ENCODE results near the gene TMEM184B.

TMEM184B gene

DNA sequence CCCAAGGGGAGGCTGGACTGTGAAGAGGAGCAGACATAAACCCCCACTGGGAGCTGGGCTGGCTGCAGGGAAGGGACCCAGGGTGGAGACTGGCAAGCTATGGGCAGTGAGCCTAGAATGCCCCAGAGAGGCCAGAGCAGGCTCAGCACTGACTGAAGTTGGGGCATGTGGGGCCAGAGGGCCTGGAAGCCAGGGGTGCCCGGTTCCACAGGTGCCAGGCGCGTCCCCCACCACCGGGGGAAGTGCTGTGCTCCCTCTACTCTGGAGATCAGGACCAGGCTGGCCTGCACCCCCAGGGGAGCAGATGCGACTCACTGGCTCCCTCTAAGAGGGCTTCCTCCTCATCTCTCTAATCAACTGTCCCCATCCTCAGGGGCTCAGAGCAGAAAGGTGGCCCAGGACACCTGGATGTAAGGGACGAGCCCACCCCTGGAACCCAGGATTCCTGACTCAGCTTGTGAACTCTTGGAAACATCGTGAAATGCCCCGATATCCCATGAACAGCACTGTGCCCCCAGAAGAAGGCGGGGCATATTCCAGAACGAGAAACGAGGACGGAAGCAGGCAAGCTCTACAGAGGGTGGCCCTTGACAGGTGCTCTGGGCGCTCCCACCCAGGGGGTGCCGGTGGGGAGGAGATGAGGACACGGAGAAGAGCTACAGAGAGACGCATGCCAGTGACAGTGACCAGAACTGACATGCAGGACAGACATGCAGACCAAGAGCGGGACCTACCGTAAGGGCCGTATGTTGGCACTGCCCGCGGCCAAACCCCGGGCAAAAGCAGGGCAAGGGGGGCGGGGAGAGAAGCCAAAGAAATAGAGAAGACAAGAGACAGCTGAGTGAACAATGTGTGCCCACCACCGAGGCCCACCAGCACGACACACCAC, 50.7 kb downstream of the TMEM184B start:
- no peak for DNase-seq

DNA sequence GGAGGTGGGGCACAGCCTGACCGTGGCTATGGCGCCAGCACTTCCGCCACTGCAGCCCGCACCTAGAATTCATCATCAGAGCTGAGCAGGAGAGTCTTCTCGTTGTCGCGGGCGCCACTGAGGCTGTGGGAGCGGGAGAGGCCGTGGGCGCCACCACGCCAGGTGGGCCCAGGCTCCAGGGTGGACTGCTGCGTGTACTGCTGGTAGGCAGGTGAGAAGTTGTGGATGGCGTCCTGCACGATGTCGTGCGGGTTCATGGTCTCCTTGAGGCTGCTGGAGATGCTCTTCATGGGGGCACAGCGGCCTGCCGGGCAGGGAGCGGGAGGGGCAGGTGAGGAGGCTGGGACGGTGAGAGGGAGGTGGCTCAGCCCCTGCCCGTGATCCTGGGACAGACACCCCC, 51.4 kb downstream of the TMEM184B start:
- no peak for DNase-seq

DNA sequence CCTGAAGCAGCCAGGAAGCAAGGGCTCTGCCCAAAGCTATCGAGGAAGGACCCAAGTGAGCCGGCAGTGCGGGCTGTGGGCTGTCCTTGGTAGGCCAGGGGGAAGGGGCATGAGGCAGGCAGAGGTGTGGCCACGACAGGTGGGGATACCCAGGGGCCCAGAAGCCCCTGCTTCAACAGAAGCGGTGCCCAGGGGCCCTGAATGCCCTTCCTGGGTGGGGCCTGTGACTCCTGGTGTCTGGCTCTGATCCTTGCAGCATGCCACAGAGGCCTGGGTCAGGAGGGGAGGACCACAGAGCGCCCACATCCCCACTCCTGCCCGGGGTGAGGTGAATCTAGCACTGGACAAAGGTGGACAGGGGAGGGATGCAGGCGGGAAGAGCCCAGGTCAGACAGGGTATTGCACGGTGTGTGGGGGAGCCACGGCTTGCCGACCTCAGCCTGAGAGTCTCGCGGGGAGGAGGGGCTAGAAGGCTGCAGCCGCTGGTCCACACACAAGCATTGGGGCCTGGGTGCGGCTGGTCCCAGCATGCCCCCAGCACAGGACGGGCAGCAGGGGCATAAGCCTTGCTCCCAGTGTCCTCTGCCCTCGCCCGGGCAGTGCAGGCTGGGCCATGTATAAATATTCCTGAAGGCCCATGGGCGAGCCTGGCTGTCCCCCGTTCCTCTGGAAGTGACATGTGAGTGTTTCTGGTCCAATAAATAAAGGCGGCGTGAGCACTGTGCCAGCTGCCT, 52.0 kb downstream of the TMEM184B start:
- DNase-seq: no peak

DNA sequence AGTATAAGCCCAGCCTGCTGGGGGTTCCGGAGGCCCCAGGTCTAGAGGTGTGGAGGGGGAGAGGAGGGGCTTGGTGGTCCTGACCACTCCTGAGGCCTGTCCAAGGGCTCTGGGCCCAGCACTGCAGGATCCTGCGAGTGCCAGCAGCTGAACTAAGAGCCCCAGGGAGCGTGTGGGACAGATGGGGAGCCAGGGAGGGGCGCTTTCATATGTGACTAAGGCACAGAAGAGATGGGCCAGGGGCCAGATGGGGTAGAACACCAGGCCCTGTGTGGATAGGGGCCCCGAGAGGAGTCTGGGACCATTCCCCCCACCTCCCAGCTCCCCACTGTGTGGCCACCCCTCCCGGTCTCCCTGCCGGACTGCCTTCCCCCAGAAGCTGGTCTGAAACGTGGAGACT, 52.6 kb downstream of the TMEM184B start:
- no peak for DNase-seq

DNA sequence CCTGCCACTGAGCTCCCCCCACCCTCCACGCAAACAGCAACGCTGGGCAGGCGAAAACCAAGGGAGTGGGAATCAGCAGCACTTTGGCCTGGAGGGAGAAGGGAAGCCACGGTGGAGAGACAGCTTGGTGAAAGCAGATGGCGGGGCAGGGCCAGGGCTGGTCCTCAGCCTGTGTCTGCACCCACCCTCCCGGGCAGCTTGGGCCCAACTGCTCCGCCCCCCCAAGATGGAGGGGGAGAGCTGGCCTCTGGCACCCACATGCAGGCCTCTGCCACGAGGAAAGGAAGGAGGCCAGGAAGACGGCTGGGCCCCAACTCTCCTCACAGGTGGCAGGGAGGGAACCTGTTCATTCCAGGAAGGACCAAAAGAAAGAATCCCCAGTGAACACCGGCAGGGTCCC, 53.2 kb downstream of the TMEM184B start:
- no peak for DNase-seq

DNA sequence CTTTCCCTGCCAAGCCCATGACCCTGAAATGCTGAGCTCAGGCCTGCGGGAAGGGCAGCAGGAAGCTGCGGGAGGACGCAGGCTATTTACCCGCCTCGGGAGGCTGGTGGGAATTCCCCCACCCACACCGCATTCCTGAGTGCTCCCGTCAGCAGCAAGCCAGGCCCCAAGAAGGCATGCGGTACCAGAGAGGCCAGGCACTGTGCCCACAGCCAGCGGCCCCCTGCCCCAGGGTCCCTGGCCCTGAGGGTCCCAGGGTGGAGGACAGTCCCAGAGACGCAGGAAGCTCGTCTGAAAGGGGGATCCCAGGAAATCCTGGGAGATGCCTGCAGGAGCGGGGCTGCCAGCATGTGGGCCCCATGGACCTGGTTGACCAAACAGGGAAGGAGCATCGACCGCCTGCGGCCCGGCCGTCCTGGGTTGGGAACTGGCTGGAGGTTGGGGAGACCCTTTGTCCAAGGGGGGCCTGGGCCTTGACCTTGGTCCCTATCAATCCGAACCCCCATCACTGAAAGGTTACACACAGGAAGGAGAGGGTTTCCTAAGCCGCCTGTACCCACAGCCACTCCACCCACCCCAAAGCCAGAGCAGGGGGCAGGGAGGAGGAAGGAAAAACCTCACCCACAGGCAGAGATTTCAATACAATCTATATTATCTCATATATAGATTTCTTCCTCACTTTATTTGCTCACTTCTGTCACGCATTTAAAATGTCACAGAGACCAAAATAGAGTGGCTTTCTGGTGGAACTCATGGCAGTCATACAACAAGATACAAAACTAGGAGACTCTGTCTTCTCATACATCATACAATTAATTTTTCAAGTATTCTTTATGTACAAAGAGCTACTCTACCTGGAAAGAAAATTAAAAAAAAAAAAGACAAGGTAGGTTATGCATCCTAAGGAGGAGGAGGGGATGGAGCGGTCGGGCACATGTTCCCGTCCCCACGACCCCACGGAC, 53.9 kb downstream of the TMEM184B start:
- DNase-seq: no peak

DNA sequence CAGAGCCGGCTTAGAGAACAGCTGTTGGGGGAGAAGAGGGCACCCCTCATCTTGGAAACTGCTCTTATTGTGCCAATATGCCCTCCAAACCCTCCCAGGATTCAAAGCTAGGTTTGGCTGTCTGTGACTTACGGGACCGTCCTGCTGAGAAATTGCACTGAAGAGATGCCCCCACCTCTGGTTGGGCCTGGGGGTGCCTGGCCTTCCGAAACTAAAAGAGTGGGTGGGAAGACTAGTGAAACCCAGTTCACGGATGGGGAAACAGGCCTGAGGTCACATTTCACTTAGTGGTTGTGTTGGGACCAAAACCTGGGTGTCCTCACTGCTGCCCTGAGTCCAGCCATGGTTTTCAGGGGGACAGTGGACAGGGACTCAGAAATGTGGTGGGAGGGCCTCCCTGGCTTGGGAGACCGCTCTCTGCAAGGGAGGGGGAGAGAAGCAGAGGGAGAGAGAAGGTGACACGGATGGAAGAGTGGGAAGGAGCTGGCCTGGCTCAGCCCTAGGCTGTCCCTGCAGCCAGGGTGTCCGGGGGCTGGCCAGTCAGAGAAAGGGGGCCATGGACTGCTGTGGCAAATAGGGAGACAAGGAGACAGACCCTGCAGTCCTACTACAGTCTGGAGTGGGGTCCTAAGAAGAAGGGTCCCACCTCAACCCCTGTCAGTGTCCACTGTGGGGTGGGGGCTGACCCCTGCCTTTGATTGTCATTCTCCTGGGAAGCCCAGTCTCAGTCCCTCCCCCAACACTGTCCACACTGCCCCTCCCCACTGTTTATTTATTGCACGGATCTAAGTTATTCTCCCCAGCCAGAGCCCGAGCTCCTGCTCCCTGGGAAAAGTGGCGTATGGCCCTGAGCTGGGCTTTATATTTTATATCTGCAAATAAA, 57.4 kb downstream of the TMEM184B start:
- DNase-seq: no peak

DNA sequence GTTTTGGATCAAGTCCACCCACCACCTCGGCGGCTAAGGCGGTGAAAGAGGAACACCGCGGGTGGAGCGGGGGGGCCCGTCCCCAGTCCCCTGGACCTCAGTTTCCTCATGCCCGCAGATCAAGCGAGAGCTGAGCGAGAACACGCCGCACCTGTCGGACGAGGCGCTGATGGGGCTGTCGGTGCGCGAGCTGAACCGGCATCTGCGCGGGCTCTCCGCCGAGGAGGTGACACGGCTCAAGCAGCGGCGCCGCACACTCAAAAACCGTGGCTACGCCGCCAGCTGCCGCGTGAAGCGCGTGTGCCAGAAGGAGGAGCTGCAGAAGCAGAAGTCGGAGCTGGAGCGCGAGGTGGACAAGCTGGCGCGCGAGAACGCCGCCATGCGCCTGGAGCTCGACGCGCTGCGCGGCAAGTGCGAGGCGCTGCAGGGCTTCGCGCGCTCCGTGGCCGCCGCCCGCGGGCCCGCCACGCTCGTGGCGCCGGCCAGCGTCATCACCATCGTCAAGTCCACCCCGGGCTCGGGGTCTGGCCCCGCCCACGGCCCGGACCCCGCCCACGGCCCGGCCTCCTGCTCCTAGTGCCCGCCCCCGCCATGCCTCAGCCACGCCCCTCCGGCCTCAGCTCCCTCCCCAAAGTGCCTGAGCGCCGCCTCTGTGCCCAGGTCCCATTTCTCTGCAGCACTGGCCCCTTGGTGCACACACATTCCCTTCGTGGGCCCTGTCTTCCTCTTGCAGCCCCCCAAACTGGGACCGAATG, 58.3 kb downstream of the TMEM184B start:
- DNase-seq: no peak

DNA sequence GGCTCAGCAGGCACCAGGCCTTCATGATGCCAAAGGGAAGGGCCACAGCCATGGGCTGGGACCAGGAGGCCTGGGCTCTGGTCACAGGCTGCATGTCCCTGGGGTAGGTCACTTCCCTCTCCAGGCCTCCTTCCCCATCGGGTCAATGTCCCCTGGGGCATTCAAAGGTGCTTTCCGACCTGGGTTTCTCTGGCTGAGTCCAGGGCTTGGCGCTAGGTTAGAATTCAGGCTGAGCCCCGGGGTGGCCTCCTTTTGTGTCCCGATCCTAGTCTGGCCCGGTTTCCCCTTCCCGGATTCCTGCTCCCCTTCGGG, 58.9 kb downstream of the TMEM184B start:
- no peak for DNase-seq

DNA sequence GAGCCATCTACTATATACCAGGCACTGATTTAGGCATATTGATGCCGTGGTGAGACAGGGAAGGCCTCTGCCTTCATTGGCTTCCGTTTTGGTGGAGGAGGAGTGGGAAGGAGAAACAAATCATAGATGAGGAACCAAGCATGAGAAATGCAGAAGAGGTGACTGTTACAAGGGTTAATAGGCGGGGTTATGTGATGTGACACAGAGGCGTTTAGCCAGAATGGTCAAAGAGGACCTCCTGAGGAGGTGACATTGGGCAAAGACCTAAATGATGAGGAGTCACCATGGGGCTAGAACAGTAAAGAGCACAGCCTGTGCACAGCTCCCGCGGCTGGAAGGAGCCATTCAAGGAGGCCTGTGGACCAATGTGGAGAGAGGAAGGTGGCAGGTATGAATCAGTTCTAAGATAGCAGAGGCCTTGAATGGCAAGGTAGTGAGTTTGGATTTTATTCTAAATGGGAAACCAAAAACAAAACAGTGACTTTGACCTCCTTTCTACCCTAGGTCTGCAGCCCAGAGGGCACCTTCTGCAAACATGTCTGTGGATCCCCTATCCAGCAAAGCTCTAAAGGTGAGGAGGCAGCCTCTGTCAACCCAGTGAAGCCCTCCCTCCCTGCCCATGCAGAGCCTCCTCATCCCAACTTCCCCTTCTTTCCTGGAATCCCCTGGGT, 59.4 kb downstream of the TMEM184B start:
- no peak for DNase-seq

DNA sequence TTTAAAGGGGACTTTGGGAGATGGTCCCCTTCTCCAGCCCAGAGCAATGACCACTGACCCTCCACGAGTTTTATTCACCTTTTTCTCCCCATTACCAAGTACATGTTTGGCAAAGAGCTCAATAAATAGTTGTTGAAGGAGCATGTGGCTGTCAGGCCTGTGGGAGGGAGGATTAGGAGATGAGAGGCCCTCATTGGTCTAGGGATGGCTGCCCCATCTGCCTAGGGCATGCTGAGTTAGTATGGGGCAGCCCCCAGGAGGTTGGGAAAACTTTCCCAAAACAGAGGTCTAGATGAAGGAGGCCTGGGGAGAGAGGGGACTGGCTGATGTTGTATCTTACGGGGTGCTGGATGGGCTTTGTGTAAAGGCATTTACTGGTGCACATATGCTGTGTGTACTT, 60.4 kb downstream of the TMEM184B start:
- DNase-seq: no peak

DNA sequence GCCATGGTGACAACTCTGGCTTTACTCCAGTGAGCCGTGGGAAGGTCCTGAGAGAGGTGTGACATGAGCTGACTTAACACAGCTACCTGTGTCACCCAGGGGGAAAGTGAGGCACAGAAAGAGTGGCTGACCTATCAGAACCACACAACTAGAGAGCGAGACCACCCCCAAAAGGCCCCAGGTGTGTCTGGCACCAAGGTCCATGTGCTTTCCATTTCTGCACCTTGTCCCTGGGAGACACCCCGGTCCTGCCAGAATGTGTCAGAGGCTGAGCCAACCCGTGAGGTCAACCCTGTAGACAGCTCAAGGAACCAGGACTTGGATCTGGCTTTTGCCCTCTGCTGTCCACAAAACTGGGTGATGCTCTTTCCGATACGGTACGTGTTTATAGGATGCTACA, 61.3 kb downstream of the TMEM184B start:
- no peak for DNase-seq

DNA sequence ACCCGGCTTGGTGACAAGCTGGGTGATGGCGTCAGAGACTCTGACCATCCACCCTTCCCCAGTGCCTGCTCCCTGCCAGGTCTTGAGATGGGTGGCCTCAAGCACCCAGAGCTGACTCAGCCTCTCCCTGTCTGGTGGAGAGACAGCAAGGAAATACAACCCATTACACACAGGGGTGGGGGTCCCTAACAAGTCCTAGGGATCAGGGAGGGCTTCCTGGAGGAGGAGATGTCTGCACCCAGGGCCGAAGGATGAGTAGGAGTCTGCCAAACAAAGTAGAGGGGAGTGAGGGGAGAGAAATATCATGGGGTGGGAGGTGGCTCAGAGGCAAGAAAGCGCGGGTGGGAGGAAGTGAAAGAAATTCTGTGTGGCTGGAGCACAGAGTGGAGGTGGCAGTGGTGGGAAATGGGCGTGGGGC, 64.2 kb downstream of the TMEM184B start:
- DNase-seq: no peak

DNA sequence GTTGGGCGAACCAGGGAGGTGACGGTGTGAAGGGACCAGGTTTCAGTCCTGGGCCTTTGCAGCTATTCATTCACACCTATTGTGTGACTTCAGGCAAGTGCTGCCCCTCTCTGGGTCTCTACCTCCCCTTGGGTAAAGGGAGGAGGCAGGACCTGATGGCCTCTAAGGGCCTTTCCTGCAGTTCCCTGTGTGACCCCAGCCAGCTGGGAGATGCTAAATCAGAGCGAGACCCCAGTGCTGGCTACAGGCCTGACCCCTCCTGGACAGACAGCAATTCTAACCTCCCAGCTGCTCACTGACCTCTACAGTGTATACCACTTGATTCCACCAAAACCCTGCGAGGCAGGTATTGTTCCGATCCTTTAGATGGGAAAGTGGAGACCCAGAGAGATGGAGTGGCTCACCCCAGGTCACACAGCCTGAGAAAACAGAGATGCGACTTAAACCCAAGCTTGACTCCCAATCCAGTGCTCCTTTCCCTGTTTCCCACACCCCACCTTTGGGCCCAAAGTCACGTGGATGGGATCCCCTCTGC, 64.8 kb downstream of the TMEM184B start:
- DNase-seq: no peak

DNA sequence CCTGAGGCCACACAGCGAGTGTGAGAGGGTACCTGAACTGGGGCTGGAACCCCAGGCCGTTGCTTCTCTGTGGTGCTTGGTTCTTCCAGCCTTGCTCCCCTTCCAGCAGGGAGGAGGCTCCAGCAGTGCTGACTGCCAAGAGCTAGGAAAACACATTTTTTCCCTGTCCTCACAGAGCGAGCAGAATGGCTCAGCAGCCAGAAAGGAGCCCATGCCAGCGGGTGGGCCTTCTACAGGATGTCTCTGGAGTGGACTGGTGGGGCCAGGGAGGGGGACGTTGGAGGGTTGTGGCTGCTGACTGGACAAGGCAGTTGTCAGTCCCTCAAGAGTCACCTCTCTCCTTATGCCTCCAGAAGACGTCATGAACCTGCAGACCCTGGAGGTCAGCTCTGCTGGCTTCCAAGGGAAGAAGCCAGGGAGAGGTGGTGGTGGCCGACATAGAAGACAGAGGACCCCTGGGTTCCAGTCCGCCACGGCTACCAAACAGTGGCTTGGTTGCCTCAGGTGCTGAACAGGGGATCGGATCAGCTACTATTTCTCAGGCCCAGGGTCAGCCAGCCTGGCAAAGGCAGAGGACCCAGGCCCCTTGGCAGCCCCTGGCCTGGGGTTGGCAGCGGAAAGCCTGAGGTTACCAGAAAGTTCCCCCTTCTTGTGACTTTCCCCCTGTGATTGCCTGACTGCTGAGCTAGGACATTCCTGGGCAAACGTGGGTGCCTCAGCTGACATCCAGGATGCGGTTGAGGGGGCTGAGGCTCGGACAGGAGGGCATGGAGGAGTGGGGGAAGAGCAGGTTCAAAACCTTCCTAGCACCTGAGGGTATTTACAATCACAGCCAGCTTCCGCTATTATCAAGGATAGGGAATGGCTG, 67.3 kb downstream of the TMEM184B start:
- no peak for DNase-seq

DNA sequence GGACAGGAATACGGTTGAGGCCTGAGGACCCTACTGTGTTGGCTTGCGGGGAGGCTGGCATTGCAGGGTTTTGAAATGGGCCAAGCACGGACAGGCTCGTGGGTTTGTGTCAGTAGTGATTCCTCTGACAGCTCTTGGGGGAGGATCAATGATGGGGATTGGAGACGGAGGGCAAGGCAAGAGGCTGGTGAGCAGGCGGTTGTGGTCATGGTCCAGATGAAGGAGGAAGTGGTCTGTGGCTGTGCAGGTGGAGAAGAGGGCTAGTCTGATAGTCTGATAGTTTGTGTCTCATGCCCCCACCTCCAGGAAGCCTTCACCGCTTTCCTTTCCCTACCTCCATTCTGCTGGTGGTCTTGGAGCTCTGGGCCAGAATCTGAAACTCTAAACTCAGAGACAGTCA, 68.0 kb downstream of the TMEM184B start:
- DNase-seq: no peak

DNA sequence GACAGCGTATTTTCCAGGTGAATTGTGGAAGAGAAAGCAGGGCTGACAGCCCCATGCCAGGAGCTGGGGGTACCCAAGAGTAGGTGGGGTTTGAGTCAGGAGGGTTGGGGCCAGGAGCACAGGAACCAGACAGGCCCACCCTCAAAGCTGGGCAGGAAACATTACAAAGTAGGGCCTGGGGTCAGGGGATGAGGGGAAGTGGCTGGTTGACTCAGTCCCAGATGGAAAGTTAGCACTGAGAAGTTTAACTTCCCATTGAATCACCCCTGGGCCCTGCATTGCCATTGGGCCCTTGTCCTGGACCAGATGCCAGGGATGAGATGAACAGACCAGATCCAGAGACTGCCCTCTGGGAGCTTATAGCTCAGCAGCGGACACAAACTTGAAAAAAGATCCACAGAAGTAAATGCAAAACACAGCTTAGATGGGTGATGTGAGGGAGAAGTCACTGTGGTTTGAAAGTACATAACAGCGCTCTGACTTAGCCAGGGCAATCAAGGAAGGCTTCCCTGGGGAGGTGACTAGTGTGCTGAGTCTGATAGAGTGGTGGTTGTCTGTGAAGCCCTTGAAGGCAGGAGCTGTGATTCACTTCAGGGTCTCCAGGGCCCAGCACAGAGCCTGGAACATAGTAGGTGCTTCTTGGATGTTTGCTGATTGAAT, 68.8 kb downstream of the TMEM184B start:
- peak in 1 of 2 donors; percentile 25 for DNase-seq

DNA sequence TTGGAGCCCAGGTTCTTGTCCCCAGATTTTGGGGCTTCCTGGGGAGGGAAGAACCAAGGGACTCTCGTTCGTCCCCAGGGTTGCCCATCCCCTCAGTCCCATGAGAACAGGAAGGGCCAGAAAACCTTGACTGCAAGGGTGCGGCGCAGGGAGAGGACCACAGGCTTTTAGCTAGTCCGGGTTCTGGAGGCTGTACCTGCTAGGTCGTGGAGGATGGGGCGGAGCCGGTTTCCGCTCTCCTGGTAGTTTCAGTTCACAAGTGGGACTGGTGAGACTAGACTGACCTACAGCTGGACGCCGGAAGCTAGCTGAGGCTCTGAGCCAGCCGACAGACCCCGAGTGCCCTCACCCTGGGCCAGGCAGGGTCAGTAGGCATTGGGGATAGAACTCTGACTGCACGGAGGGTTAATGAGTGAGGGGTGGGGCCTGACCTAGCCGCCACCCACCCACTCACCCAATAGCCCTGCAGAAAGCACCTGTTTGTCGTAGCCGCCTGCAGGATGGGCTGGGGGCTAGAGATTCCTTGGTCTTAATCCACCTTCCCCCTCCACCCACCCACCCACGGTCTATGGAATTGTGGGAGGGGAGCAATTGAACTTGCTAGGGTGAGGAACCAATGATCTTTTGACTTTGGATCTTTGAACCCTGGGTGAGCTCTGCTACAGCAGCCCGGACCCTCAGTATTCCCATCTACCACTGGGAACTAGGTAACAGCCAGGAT, 69.6 kb downstream of the TMEM184B start:
- no peak for DNase-seq
